Neuronal stem cell (in vitro differentiated cells): Measurements from ENCODE around the gene SMYD3.

Source experiments
- DNase-seq: peaks from one replicate; pipeline ENCODE4 v3.0.0-alpha.2; 2013; ENCODE audit warnings: low spot score
- H2AFZ ChIP-seq: one replicate; pipeline ENCODE4 v1.6.1; 2013; ENCODE audit warnings: mild to moderate bottlenecking, low read length, inconsistent platforms
- H2AK5ac ChIP-seq: 2 replicates; pipeline ENCODE4 v1.6.1; 2013; ENCODE audit warnings: low read depth, mild to moderate bottlenecking, inconsistent platforms, low read length, moderate library complexity, mixed read lengths
- H2BK120ac ChIP-seq: 2 replicates; pipeline ENCODE4 v1.6.1; 2013; ENCODE audit warnings: low read depth, mild to moderate bottlenecking, inconsistent platforms, low read length, moderate library complexity, mixed read lengths
- H2BK12ac ChIP-seq: one replicate; pipeline ENCODE4 v1.6.1; 2013; ENCODE audit warnings: low read length, inconsistent platforms
- H2BK15ac ChIP-seq: 2 replicates; pipeline ENCODE4 v1.6.1; 2013; ENCODE audit warnings: mild to moderate bottlenecking, low read length, inconsistent platforms, mixed read lengths
- H2BK5ac ChIP-seq: one replicate; pipeline ENCODE4 v1.6.1; 2013; ENCODE audit warnings: inconsistent platforms, mild to moderate bottlenecking, low read length, moderate library complexity
- H3K14ac ChIP-seq: one replicate; pipeline ENCODE4 v1.6.1; 2013; ENCODE audit warnings: low read length, inconsistent platforms
- H3K18ac ChIP-seq: 2 replicates; pipeline ENCODE4 v1.6.1; 2013; ENCODE audit warnings: low read length, inconsistent platforms
- H3K23ac ChIP-seq: 2 replicates; pipeline ENCODE4 v1.6.1; 2013; ENCODE audit warnings: low read depth, mild to moderate bottlenecking, mixed read lengths, low read length, inconsistent platforms; ENCODE audit not compliant: poor library complexity
- H3K27ac ChIP-seq: replicated peaks from 3 replicates; pipeline ENCODE4 v1.5.1; 2013; ENCODE audit warnings: low read length, inconsistent platforms
- H3K27me3 ChIP-seq, 3 experiments: 2 replicates each; pipeline ENCODE4 v1.6.1; 2013; ENCODE audit warnings: low read length in 3 of 3, mild to moderate bottlenecking in 2 of 3, inconsistent platforms in 1 of 3, low read depth in 1 of 3, mixed read lengths in 1 of 3, moderate library complexity in 1 of 3; ENCODE audit not compliant: control insufficient read depth in 3 of 3, insufficient read depth in 3 of 3
- H3K36me3 ChIP-seq, 2 donors: replicated peaks in 1 of 2; 2 replicates each; pipeline ENCODE4 v1.6.1; 2013; ENCODE audit warnings: low read length in 2 of 2; ENCODE audit not compliant: control insufficient read depth in 2 of 2, insufficient read depth in 2 of 2
- H3K4ac ChIP-seq: 2 replicates; pipeline ENCODE4 v1.6.1; 2013; ENCODE audit warnings: inconsistent platforms, mild to moderate bottlenecking, low read length, moderate library complexity
- H3K4me1 ChIP-seq, 2 donors: 1 replicate in 1 of 2; 2 replicates in 1 of 2; pipeline ENCODE4 v1.6.1; 2013; ENCODE audit warnings: low read length in 2 of 2, low read depth in 1 of 2; ENCODE audit not compliant: control insufficient read depth in 2 of 2, insufficient read depth in 1 of 2
- H3K4me2 ChIP-seq: one replicate; pipeline ENCODE4 v1.6.1; 2013; ENCODE audit warnings: mild to moderate bottlenecking, low read length, inconsistent platforms; ENCODE audit not compliant: insufficient read depth, poor library complexity, severe bottlenecking
- H3K4me3 ChIP-seq, 2 donors: 2 replicates each; pipeline ENCODE4 v1.5.1; 2013; ENCODE audit warnings: low read length in 2 of 2, mild to moderate bottlenecking in 2 of 2, inconsistent platforms in 1 of 2, moderate library complexity in 1 of 2
- H3K79me1 ChIP-seq: one replicate; pipeline ENCODE4 v1.6.1; 2013; ENCODE audit warnings: low read depth, mild to moderate bottlenecking, inconsistent platforms, low read length, moderate library complexity
- H3K9ac ChIP-seq: one replicate; pipeline ENCODE4 v1.6.1; 2013; ENCODE audit warnings: mild to moderate bottlenecking, low read depth, low read length, inconsistent platforms; ENCODE audit not compliant: poor library complexity
- H3K9me3 ChIP-seq, 2 donors: replicated peaks in 1 of 2; 2 replicates each; pipeline versions ENCODE3 to v1.6.1; 2013; ENCODE audit warnings: low read length in 2 of 2, mild to moderate bottlenecking in 2 of 2, inconsistent platforms in 1 of 2, low read depth in 1 of 2, mixed read lengths in 1 of 2, moderate library complexity in 1 of 2; ENCODE audit not compliant: control insufficient read depth in 2 of 2, insufficient read depth in 1 of 2
- H4K8ac ChIP-seq: one replicate; pipeline ENCODE4 v1.6.1; 2013; ENCODE audit warnings: low read depth, mild to moderate bottlenecking, inconsistent platforms, low read length, moderate library complexity
- H4K91ac ChIP-seq: one replicate; pipeline ENCODE4 v1.6.1; 2013; ENCODE audit warnings: low read length, low read depth, mild to moderate bottlenecking, inconsistent platforms; ENCODE audit not compliant: poor library complexity
- WGBS, 2 donors: extraction: QIAGEN DNeasy Blood & Tissue Kit; methylation state at CpG; one replicate each; pipeline ENCODE4 v1.1.7; 2013; ENCODE audit warnings: missing lambda C conversion rate in 2 of 2, mixed read lengths in 1 of 2; ENCODE audit not compliant: insufficient read length in 2 of 2, insufficient replicate concordance in 1 of 2; ENCODE audit errors: extremely low coverage in 2 of 2; 5-methylcytosine and 5-hydroxymethylcytosine counted together

Gene SMYD3

GRCh38 chr1:246549665-246550064 is 42.6 kb upstream of the SMYD3 start:
- no peaks in the 10 kb centered on the region for H3K4me1 ChIP-seq
- no peak overlapping the region for H2BK120ac ChIP-seq
- no peak overlapping the region for H2BK15ac ChIP-seq
- no peak overlapping the region for H3K4me3 ChIP-seq
- H2AFZ ChIP-seq, result no peak overlapping the region
- H2BK5ac ChIP-seq, result no peak overlapping the region
- no peak overlapping the region for H3K27ac ChIP-seq
- H2BK12ac ChIP-seq, result no peak overlapping the region
- no peak overlapping the region for H2AK5ac ChIP-seq
- no peaks in the 10 kb centered on the region for H3K9me3 ChIP-seq
- no peak overlapping the region for H3K4me2 ChIP-seq
- no peak overlapping the region for H3K9ac ChIP-seq
- no peak overlapping the region for H4K91ac ChIP-seq
- DNase-seq, result no peak
- no peaks in the 10 kb centered on the region for H3K27me3 ChIP-seq
- no peak overlapping the region for H3K4ac ChIP-seq
- no peak overlapping the region for H3K18ac ChIP-seq
- no peaks in the 10 kb centered on the region for H3K79me1 ChIP-seq
- H4K8ac ChIP-seq, result no peak overlapping the region
- no peak overlapping the region for H3K23ac ChIP-seq
- H3K14ac ChIP-seq, result no peak overlapping the region
- H3K36me3 ChIP-seq, result peaks cover 4 to 80% of the 10 kb centered on the region in 2 donors
- no CpG with 5 or more reads among the region's 4 CpGs for WGBS, 2 donors

- H3K4ac ChIP-seq, result no peak overlapping the region
- no peak overlapping the region for H2BK15ac ChIP-seq
- H3K27ac ChIP-seq, result no peak overlapping the region
- no peaks in the 10 kb centered on the region for H3K4me1 ChIP-seq
- H3K36me3 ChIP-seq, result peaks cover 10 to 75% of the 10 kb centered on the region in 2 donors
- H3K9me3 ChIP-seq, result no peaks in the 10 kb centered on the region
- H2BK12ac ChIP-seq, result no peak overlapping the region
- H2BK120ac ChIP-seq, result no peak overlapping the region
- H3K27me3 ChIP-seq, result no peaks in the 10 kb centered on the region
- H3K79me1 ChIP-seq, result no peaks in the 10 kb centered on the region
- no peak overlapping the region for H3K14ac ChIP-seq
- no peak overlapping the region for H4K8ac ChIP-seq
- H3K9ac ChIP-seq, result no peak overlapping the region
- no CpG with 5 or more reads among the region's 1 CpG for whole genome bisulfite sequencing, 2 donors
- no peak overlapping the region for H2BK5ac ChIP-seq
- no peak overlapping the region for H3K4me3 ChIP-seq
- no peak overlapping the region for H3K23ac ChIP-seq
- H2AK5ac ChIP-seq, result no peak overlapping the region
- no peak overlapping the region for H2AFZ ChIP-seq
- no peak overlapping the region for H3K18ac ChIP-seq
- H4K91ac ChIP-seq, result no peak overlapping the region
- H3K4me2 ChIP-seq, result no peak overlapping the region
- DNase-seq, result no peak
Measured at GRCh38 chr1:246544001-246544400, 36.9 kb upstream of the SMYD3 start.

GRCh38 chr1:246540738-246541491 is 33.8 kb upstream of the SMYD3 start:
- WGBS, 2 donors, result no CpG with 5 or more reads among the region's 7 CpGs
- H4K91ac ChIP-seq, result no peak overlapping the region
- no peak overlapping the region for H2AK5ac ChIP-seq
- no peak overlapping the region for H3K18ac ChIP-seq
- H2BK15ac ChIP-seq, result no peak overlapping the region
- no peak overlapping the region for H3K27ac ChIP-seq
- no peak overlapping the region for H3K23ac ChIP-seq
- H3K14ac ChIP-seq, result no peak overlapping the region
- H2AFZ ChIP-seq, result no peak overlapping the region
- no peak overlapping the region for H2BK120ac ChIP-seq
- no peaks in the 10 kb centered on the region for H3K9me3 ChIP-seq
- no peak overlapping the region for H3K4ac ChIP-seq
- H3K79me1 ChIP-seq, result no peaks in the 10 kb centered on the region
- no peak overlapping the region for H2BK12ac ChIP-seq
- H3K4me2 ChIP-seq, result no peak overlapping the region
- H2BK5ac ChIP-seq, result no peak overlapping the region
- no peak overlapping the region for H4K8ac ChIP-seq
- no peak overlapping the region for H3K9ac ChIP-seq
- no peaks in the 10 kb centered on the region for H3K4me1 ChIP-seq
- H3K36me3 ChIP-seq, result peaks cover 10 to 55% of the 10 kb centered on the region in 2 donors
- H3K27me3 ChIP-seq, result no peaks in the 10 kb centered on the region
- H3K4me3 ChIP-seq, result no peak overlapping the region
- DNase-seq, result no peak

GRCh38 chr1:246537887-246538286 is 30.8 kb upstream of the SMYD3 start:
- Histone ChIP-seq H3K14ac (no peak overlapping the region), H4K91ac (no peak overlapping the region), H3K4me3 (no peak overlapping the region), H2AFZ (no peak overlapping the region), H3K23ac (no peak overlapping the region), H3K27ac (no peak overlapping the region), H3K27me3 (no peaks in the 10 kb centered on the region), H3K4ac (no peak overlapping the region), H3K18ac (no peak overlapping the region), H4K8ac (no peak overlapping the region), H3K9ac (no peak overlapping the region), H2BK120ac (no peak overlapping the region), H3K9me3 (no peaks in the 10 kb centered on the region), H3K4me1 (no peaks in the 10 kb centered on the region), H2AK5ac (no peak overlapping the region), H3K79me1 (no peaks in the 10 kb centered on the region), H2BK12ac (no peak overlapping the region), H2BK5ac (no peak overlapping the region), H2BK15ac (no peak overlapping the region), H3K36me3 (peaks cover 6 to 27% of the 10 kb centered on the region in 2 donors), H3K4me2 (no peak overlapping the region)
- no CpG with 5 or more reads among the region's 3 CpGs for WGBS, 2 donors
- DNase-seq, result no peak
